ENCODE results near the gene IFITM2.

GRCh38 chr11:292211-293121 lies 15.2 kb upstream of the IFITM2 start:
- TF ChIP-seq, protein P1, sequence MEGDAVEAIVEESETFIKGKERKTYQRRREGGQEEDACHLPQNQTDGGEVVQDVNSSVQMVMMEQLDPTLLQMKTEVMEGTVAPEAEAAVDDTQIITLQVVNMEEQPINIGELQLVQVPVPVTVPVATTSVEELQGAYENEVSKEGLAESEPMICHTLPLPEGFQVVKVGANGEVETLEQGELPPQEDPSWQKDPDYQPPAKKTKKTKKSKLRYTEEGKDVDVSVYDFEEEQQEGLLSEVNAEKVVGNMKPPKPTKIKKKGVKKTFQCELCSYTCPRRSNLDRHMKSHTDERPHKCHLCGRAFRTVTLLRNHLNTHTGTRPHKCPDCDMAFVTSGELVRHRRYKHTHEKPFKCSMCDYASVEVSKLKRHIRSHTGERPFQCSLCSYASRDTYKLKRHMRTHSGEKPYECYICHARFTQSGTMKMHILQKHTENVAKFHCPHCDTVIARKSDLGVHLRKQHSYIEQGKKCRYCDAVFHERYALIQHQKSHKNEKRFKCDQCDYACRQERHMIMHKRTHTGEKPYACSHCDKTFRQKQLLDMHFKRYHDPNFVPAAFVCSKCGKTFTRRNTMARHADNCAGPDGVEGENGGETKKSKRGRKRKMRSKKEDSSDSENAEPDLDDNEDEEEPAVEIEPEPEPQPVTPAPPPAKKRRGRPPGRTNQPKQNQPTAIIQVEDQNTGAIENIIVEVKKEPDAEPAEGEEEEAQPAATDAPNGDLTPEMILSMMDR (conservative IDR thresholded peaks at IDR 0.05; ENCODE audit: low read depth in 2 of 2) = no peak
- no peak for TF ChIP-seq POLR2AphosphoS5 (IDR thresholded peaks at IDR 0.05; ENCODE audit: low read depth)
- TF ChIP-seq EZH2phosphoT487 (IDR thresholded peaks at IDR 0.05; ENCODE audit: unreplicated experiment) = no peak
- TF ChIP-seq REST (IDR thresholded peaks at IDR 0.05; ENCODE audit: unreplicated experiment) = no peak
- TF ChIP-seq, protein P2, sequence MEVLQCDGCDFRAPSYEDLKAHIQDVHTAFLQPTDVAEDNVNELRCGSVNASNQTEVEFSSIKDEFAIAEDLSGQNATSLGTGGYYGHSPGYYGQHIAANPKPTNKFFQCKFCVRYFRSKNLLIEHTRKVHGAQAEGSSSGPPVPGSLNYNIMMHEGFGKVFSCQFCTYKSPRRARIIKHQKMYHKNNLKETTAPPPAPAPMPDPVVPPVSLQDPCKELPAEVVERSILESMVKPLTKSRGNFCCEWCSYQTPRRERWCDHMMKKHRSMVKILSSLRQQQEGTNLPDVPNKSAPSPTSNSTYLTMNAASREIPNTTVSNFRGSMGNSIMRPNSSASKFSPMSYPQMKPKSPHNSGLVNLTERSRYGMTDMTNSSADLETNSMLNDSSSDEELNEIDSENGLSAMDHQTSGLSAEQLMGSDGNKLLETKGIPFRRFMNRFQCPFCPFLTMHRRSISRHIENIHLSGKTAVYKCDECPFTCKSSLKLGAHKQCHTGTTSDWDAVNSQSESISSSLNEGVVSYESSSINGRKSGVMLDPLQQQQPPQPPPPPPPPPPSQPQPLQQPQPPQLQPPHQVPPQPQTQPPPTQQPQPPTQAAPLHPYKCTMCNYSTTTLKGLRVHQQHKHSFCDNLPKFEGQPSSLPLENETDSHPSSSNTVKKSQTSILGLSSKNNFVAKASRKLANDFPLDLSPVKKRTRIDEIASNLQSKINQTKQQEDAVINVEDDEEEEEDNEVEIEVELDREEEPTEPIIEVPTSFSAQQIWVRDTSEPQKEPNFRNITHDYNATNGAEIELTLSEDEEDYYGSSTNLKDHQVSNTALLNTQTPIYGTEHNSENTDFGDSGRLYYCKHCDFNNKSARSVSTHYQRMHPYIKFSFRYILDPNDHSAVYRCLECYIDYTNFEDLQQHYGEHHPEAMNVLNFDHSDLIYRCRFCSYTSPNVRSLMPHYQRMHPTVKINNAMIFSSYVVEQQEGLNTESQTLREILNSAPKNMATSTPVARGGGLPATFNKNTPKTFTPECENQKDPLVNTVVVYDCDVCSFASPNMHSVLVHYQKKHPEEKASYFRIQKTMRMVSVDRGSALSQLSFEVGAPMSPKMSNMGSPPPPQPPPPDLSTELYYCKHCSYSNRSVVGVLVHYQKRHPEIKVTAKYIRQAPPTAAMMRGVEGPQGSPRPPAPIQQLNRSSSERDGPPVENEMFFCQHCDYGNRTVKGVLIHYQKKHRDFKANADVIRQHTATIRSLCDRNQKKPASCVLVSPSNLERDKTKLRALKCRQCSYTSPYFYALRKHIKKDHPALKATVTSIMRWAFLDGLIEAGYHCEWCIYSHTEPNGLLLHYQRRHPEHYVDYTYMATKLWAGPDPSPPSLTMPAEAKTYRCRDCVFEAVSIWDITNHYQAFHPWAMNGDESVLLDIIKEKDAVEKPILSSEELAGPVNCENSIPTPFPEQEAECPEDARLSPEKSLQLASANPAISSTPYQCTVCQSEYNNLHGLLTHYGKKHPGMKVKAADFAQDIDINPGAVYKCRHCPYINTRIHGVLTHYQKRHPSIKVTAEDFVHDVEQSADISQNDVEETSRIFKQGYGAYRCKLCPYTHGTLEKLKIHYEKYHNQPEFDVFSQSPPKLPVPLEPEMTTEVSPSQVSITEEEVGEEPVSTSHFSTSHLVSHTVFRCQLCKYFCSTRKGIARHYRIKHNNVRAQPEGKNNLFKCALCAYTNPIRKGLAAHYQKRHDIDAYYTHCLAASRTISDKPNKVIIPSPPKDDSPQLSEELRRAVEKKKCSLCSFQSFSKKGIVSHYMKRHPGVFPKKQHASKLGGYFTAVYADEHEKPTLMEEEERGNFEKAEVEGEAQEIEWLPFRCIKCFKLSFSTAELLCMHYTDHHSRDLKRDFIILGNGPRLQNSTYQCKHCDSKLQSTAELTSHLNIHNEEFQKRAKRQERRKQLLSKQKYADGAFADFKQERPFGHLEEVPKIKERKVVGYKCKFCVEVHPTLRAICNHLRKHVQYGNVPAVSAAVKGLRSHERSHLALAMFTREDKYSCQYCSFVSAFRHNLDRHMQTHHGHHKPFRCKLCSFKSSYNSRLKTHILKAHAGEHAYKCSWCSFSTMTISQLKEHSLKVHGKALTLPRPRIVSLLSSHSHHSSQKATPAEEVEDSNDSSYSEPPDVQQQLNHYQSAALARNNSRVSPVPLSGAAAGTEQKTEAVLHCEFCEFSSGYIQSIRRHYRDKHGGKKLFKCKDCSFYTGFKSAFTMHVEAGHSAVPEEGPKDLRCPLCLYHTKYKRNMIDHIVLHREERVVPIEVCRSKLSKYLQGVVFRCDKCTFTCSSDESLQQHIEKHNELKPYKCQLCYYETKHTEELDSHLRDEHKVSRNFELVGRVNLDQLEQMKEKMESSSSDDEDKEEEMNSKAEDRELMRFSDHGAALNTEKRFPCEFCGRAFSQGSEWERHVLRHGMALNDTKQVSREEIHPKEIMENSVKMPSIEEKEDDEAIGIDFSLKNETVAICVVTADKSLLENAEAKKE (CRISPR knock-in tag; IDR thresholded peaks at IDR 0.05) = no peak
- no peak for TF ChIP-seq NANOG (IDR thresholded peaks at IDR 0.05; ENCODE audit: borderline replicate concordance)
- no peak for TF ChIP-seq EZH2 (IDR thresholded peaks at IDR 0.05; ENCODE audit: low read depth, unreplicated experiment)
